Calu3 (cell line): ENCODE data around the gene ZNF467. TPM values are rescaled to one million over a fixed set of nuclear protein-coding genes. Genes with fewer than 3 reads are reported as not detected.

ENCODE experiments used
- BruUV-seq: library from RNA; stranded (reverse); fragments of 400-500 nt; replicated peaks from 2 replicates; lab custom pipeline; 2021; lab: Mats Ljungman, UMichigan
- CTCF ChIA-PET: fragments of 300-600 bp; sonication (Branson Sonifier 250); formaldehyde crosslinking; loops from one replicate; lab custom pipeline; 2022; ENCODE audit warnings: antibody characterized with exemption; lab: Charles Lee
- DNase-seq: peaks from one replicate; pipeline ENCODE4 v3.0.0; 2022
- H3K27ac Mint-ChIP-seq: one replicate; pipeline ENCODE4 v1.8.0; 2022; ENCODE audit warnings: mixed read lengths; ENCODE audit not compliant: unreplicated experiment
- H3K27me3 Mint-ChIP-seq: one replicate; pipeline ENCODE4 v1.8.0; 2022; ENCODE audit warnings: mixed read lengths; ENCODE audit not compliant: unreplicated experiment
- H3K36me3 Mint-ChIP-seq: one replicate; pipeline ENCODE4 v1.8.0; 2022; ENCODE audit warnings: mild to moderate bottlenecking, moderate library complexity, mixed read lengths; ENCODE audit not compliant: insufficient read depth, unreplicated experiment
- H3K4me1 Mint-ChIP-seq: one replicate; pipeline ENCODE4 v1.8.0; 2022; ENCODE audit warnings: mild to moderate bottlenecking, low read depth, mixed read lengths; ENCODE audit not compliant: unreplicated experiment
- H3K4me3 Mint-ChIP-seq: one replicate; pipeline ENCODE4 v1.8.0; 2022; ENCODE audit warnings: mild to moderate bottlenecking, low read depth, moderate library complexity, mixed read lengths; ENCODE audit not compliant: unreplicated experiment
- H3K9me3 Mint-ChIP-seq: one replicate; pipeline ENCODE4 v1.8.0; 2022; ENCODE audit warnings: low read depth, mixed read lengths; ENCODE audit not compliant: unreplicated experiment
- CTCF ChIP-seq: fragments of 200-600 bp; IDR thresholded peaks from one replicate; pipeline ENCODE4 v1.8.0; 2022; ENCODE audit warnings: antibody characterized with exemption; ENCODE audit not compliant: unreplicated experiment
- intact Hi-C: fragments of 100-400 bp; cut with micrococcal nuclease; formaldehyde crosslinking; loops from one replicate; pipeline ENCODE4 v1.10.0; 2022; ENCODE audit not compliant: unreplicated experiment
- total RNA-seq: library from RNA; stranded (reverse); gene quantifications from 2 replicates; pipeline ENCODE4 v1.2.3, GENCODE V29; 2022

Gene ZNF467
- total RNA-seq, 1 experiment from 2014 or later: 0.54 TPM

DNA sequence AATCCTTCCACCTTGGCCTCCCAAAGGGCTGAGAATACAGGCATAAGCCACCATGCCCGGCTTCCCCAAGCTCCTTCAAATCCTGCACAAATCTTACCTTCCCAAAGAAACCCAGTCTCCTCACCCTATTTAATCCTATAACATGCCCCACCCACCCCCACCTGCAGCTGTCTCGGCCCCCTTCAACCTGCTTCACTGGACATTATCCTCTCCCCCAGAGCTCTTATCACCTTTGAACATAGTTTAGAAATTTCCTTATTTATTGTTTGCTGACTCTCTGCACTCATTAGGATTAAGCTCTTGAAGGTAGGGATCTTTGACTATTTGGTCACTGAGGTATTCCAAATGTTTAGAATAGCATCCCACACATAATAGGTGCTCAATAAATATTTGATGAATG lies 3.5 kb downstream of the ZNF467 start:
- Mint-ChIP-seq H3K4me3 (no peak overlapping the region), H3K27me3 (peaks cover 71% of the 10 kb centered on the region), H3K4me1 (peaks cover 8% of the 10 kb centered on the region), H3K36me3 (peaks cover 14% of the 10 kb centered on the region), H3K9me3 (no peaks in the 10 kb centered on the region), H3K27ac (no peak overlapping the region)
- no TSS peak for BruUV-seq
- intact Hi-C loops: no loop called here
- no peak for TF ChIP-seq CTCF
- CTCF ChIA-PET: no interaction called here
- DNase-seq: no peak

GRCh38 chr7:149768931-149769330 lies 4.5 kb downstream of the ZNF467 start:
- Mint-ChIP-seq H3K9me3 (no peaks in the 10 kb centered on the region), H3K36me3 (peaks cover 14% of the 10 kb centered on the region), H3K27me3 (peaks cover 62% of the 10 kb centered on the region), H3K4me3 (no peak overlapping the region), H3K4me1 (no peaks in the 10 kb centered on the region), H3K27ac (no peak overlapping the region)
- no peak for TF ChIP-seq CTCF
- CTCF ChIA-PET: no interaction called here
- intact Hi-C loops: no loop called here
- no peak for DNase-seq
- no TSS peak for BruUV-seq

DNA sequence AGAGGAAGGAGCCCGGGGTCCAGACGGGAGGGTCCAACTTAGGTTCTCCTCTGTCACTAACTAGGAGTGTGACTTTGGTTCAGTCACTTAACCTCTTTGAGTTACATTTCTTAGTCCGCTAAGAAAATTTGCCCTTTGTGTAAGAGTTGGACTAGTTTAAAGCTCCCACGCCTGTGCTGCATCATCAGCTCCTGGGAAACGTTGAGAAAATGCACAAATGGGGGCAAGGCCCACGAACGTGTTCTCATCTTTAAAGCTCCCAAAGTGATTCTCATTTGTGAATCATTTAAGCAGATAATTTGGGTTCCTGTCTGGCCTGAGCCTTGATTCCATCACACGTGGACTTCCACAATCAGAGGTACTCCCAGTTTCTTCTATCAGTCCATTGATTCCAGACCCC lies 6.3 kb downstream of the ZNF467 start:
- intact Hi-C loops: no loop called here
- Mint-ChIP-seq H3K27ac (no peak overlapping the region), H3K9me3 (no peaks in the 10 kb centered on the region), H3K4me1 (no peaks in the 10 kb centered on the region), H3K4me3 (no peak overlapping the region), H3K27me3 (peaks cover 69% of the 10 kb centered on the region), H3K36me3 (peaks cover 4% of the 10 kb centered on the region)
- no TSS peak for BruUV-seq
- no peak for DNase-seq
- CTCF ChIA-PET: no interaction called here
- TF ChIP-seq CTCF: no peak

DNA sequence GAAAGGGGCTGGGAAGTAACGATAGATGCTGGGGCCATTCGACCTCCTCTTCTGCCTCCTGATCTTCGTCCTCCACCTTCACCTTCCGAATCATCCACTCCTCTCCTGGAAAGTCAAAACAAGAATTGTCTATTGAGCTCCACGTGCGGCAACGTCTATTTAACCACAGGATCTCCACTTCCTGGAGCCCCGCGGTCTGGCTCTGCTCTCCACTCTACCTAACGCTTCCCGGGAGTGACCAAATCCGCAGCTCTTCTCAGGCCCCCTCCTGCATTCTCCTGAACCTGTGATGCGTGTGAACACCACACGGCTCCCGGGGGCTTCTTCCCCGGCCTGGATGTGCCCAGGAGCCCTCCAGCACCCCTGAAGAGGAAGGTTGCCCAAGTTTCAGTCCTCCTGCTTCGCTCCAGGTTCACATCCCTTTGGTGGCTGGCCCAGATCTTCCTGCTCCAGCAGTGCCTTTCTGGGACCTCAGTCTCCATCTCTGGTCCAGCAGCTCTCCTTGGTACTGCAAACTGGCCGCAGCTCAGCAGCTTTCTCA lies 7.2 kb downstream of the ZNF467 start:
- H3K4me1 Mint-ChIP-seq: no peaks in the 10 kb centered on the region
- CTCF ChIA-PET: no interaction called here
- peaks cover 78% of the 10 kb centered on the region for H3K27me3 Mint-ChIP-seq
- H3K27ac Mint-ChIP-seq: no peak overlapping the region
- intact Hi-C loops: no loop called here
- no peak for DNase-seq
- no peak for TF ChIP-seq CTCF
- peaks cover 4% of the 10 kb centered on the region for H3K36me3 Mint-ChIP-seq
- no TSS peak for BruUV-seq
- no peak overlapping the region for H3K4me3 Mint-ChIP-seq
- no peaks in the 10 kb centered on the region for H3K9me3 Mint-ChIP-seq
